ENCODE results near the gene CES5A.

- no peak for TF ChIP-seq CTCF (IDR thresholded peaks at IDR 0.05; ENCODE audit: low read depth, low read length, poor library complexity, severe bottlenecking)
- no peak for TF ChIP-seq EZH2phosphoT487 (IDR thresholded peaks at IDR 0.05; ENCODE audit: borderline replicate concordance, low read length)
Observed at GRCh38 chr16:55871411-55872038, 3.6 kb downstream of the CES5A start.

All from DOHH2 (cell line).